Measurements from ENCODE around the gene BCAN. TPM values are rescaled to one million over a fixed set of nuclear protein-coding genes. Genes with fewer than 3 reads are reported as not detected.

The BCAN gene
- total and polyA plus RNA-seq, 2 of the 4 experiments (the other 2 are of a cell fraction), result 0.07 TPM; not detected in 1

DNA sequence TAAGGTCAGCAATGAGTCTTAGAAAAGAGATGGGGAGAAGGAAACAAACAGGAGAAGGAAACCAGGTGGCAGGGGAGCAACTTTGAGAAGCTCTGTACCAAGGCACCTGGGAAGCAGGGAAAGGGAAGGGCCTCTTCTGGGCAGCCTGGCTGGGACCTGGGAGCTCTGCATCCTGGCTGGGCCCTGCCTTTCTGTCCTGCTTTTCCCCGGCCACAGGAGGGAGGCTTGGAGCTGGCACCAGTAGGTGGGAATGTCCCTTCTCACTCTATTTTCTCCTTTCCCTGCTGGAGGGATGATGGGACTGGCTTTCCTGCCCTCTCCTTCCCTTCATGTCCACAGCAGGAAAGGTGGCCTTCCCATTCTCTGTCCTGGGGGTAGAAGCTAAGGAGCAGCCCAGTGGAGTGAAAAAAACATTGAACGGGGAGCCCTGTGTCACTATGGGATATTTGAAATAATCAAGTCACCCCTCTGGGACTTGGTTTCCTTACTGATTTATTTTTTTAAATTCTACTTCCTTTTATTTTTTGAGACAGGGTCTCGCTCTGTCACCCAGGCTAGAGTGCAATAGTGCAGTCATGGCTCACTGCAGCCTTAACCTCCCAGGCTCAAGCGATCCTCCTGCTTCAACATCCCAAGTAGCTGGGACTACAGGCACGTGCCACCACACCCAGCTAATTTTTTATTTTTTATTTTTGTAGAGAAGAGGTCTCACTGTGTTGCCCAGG is 40.4 kb downstream of the BCAN start:
- no peak overlapping the region for H3K27ac ChIP-seq (ENCODE audit: insufficient read depth, low read length)
- no peak for DNase-seq
- H4K8ac ChIP-seq (ENCODE audit: low read depth in 2 of 2, low read length in 2 of 2), result no peak overlapping the region
- H4K20me1 ChIP-seq (ENCODE audit: insufficient read depth, low read length), result no peaks in the 10 kb centered on the region
- peaks cover 0 to 5% of the 10 kb centered on the region in 2 experiments; a peak in 2 of 4 replicates for H3K79me1 ChIP-seq (ENCODE audit: low read depth in 1 of 2, low read length in 2 of 2)
- no peak overlapping the region for H2BK15ac ChIP-seq (ENCODE audit: low read depth, low read length)
- no peak overlapping the region for H2AK9ac ChIP-seq (replicated peaks; ENCODE audit: low read depth, low read length, poor library complexity)
- no peak overlapping the region for H2BK120ac ChIP-seq (ENCODE audit: low read depth, low read length)
- BruUV-seq (replicated peaks), result no TSS peak
- H3K9me1 ChIP-seq (ENCODE audit: insufficient read depth, low read length), result no peaks in the 10 kb centered on the region
- no peak overlapping the region for H2BK5ac ChIP-seq (ENCODE audit: low read depth, low read length, poor library complexity, severe bottlenecking)
- no peak overlapping the region for H3K14ac ChIP-seq (replicated peaks; ENCODE audit: low read depth, low read length)
- H3K27me3 ChIP-seq (ENCODE audit: control insufficient read depth, insufficient read depth, low read length), result peaks cover 27% of the 10 kb centered on the region
- no peak overlapping the region for H3K4ac ChIP-seq (ENCODE audit: low read depth, low read length)
- no peaks in the 10 kb centered on the region for H3K36me3 ChIP-seq (ENCODE audit: control insufficient read depth, insufficient read depth, low read length)
- H2BK20ac ChIP-seq (ENCODE audit: low read depth, low read length), result no peak overlapping the region
- no peak overlapping the region for H3K4me2 ChIP-seq (ENCODE audit: low read depth, low read length)
- ChIA-PET CTCF (interaction anchor here (1.0 to 1.4 kb wide), 2 partner anchors 22 to 58 kb away, joined by 3 read pairs; no protein-coding TSS in a partner anchor), POLR2A (ENCODE audit: unreplicated experiment) (no interaction called here)
- H3K18ac ChIP-seq (ENCODE audit: low read depth, low read length), result no peak overlapping the region
- intact Hi-C loops (cut with micrococcal nuclease), result no loop called here
- peaks cover 6% of the 10 kb centered on the region; the same call in 1 of the 2 replicates for H3K4me1 ChIP-seq (ENCODE audit: control insufficient read depth, insufficient read depth, low read length)
- no peak overlapping the region for H3K23ac ChIP-seq (ENCODE audit: low read depth, low read length)
- no peak overlapping the region for H4K91ac ChIP-seq (ENCODE audit: insufficient read depth, low read depth, low read length)
- no peak overlapping the region for H2AFZ ChIP-seq (replicated peaks; ENCODE audit: low read length, poor library complexity)
- no peak overlapping the region for H3K56ac ChIP-seq (ENCODE audit: extremely low read depth, insufficient read depth, low read length)
- in situ Hi-C loops (cut with MboI; ENCODE audit: low sequenced_read_pairs), result no loop called here
- H3K9me3 ChIP-seq (ENCODE audit: control insufficient read depth, insufficient read depth, low read length), result no peaks in the 10 kb centered on the region
- TF ChIP-seq, protein P1, sequence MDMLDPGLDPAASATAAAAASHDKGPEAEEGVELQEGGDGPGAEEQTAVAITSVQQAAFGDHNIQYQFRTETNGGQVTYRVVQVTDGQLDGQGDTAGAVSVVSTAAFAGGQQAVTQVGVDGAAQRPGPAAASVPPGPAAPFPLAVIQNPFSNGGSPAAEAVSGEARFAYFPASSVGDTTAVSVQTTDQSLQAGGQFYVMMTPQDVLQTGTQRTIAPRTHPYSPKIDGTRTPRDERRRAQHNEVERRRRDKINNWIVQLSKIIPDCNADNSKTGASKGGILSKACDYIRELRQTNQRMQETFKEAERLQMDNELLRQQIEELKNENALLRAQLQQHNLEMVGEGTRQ (IDR thresholded peaks at IDR 0.05; ENCODE audit: low read depth, low read length), result no peak
- TF ChIP-seq NFE2L2 (IDR thresholded peaks at IDR 0.05; ENCODE audit: low read depth, low read length), result no peak
- TF ChIP-seq CEBPB (IDR thresholded peaks at IDR 0.05; ENCODE audit: low read depth, low read length), result no peak
- no peak for TF ChIP-seq MAZ (IDR thresholded peaks at IDR 0.05; ENCODE audit: borderline replicate concordance, low read depth, low read length)
- no peak for TF ChIP-seq FOS (IDR thresholded peaks at IDR 0.05; ENCODE audit: low read depth, low read length)
- TF ChIP-seq MAFK (IDR thresholded peaks at IDR 0.05; ENCODE audit: low read depth, low read length), result no peak
- TF ChIP-seq ELK1 (IDR thresholded peaks at IDR 0.05; ENCODE audit: borderline replicate concordance, low read depth, low read length), result no peak
- TF ChIP-seq SMC3 (IDR thresholded peaks at IDR 0.05; ENCODE audit: low read depth, low read length), result no peak
- TF ChIP-seq BHLHE40 (IDR thresholded peaks at IDR 0.05; ENCODE audit: low read depth, low read length), result no peak
- TF ChIP-seq, protein P2, sequence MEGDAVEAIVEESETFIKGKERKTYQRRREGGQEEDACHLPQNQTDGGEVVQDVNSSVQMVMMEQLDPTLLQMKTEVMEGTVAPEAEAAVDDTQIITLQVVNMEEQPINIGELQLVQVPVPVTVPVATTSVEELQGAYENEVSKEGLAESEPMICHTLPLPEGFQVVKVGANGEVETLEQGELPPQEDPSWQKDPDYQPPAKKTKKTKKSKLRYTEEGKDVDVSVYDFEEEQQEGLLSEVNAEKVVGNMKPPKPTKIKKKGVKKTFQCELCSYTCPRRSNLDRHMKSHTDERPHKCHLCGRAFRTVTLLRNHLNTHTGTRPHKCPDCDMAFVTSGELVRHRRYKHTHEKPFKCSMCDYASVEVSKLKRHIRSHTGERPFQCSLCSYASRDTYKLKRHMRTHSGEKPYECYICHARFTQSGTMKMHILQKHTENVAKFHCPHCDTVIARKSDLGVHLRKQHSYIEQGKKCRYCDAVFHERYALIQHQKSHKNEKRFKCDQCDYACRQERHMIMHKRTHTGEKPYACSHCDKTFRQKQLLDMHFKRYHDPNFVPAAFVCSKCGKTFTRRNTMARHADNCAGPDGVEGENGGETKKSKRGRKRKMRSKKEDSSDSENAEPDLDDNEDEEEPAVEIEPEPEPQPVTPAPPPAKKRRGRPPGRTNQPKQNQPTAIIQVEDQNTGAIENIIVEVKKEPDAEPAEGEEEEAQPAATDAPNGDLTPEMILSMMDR (conservative IDR thresholded peaks at IDR 0.05; ENCODE audit: low read depth, low read length), result no peak
- no peak for TF ChIP-seq POLR2A (IDR thresholded peaks at IDR 0.05; ENCODE audit: low read depth, low read length)
- no peak for TF ChIP-seq RAD21 (IDR thresholded peaks at IDR 0.05; ENCODE audit: low read length)
- no peak for TF ChIP-seq MXI1 (IDR thresholded peaks at IDR 0.05; ENCODE audit: borderline replicate concordance, low read depth, low read length)
- TF ChIP-seq RFX5 (IDR thresholded peaks at IDR 0.05; ENCODE audit: low read depth, low read length), result no peak
- no peak for TF ChIP-seq CHD1 (IDR thresholded peaks at IDR 0.05; ENCODE audit: low read depth, low read length)
- no peak for TF ChIP-seq RCOR1 (IDR thresholded peaks at IDR 0.05; ENCODE audit: insufficient replicate concordance, low read length)
- no peak overlapping the region for H3K4me3 ChIP-seq (ENCODE audit: insufficient read depth, low read depth, low read length)
- 86% methylated on average over 1 of the region's 5 CpGs; no CpG with 5 or more reads in 1 of the 2 experiments for WGBS, 2 experiments (ENCODE audit: extremely low coverage in 2 of 2, insufficient read length in 1 of 2)
- dilution Hi-C loops (cut with HindIII; ENCODE audit: low sequenced_read_pairs, unreplicated experiment), result no loop called here
- H2AK5ac ChIP-seq (ENCODE audit: low read depth, low read length), result no peak overlapping the region
- ATAC-seq (ENCODE audit: low read depth), result no peak
- no peak overlapping the region for H4K5ac ChIP-seq (ENCODE audit: low read depth, low read length)
- H3K9ac ChIP-seq (ENCODE audit: low read depth, low read length), result no peak overlapping the region

Data from IMR-90 (cell line).